Measurements from ENCODE around the gene PEX10. TPM values are rescaled to one million over a fixed set of nuclear protein-coding genes. Genes with fewer than 3 reads are reported as not detected.
A peak's percentile ranks its signal among the peaks of the same experiment; 100 is the strongest.

PEX10 gene
- total RNA-seq, 1 donor from 2014 or later = 18.1 TPM

DNA sequence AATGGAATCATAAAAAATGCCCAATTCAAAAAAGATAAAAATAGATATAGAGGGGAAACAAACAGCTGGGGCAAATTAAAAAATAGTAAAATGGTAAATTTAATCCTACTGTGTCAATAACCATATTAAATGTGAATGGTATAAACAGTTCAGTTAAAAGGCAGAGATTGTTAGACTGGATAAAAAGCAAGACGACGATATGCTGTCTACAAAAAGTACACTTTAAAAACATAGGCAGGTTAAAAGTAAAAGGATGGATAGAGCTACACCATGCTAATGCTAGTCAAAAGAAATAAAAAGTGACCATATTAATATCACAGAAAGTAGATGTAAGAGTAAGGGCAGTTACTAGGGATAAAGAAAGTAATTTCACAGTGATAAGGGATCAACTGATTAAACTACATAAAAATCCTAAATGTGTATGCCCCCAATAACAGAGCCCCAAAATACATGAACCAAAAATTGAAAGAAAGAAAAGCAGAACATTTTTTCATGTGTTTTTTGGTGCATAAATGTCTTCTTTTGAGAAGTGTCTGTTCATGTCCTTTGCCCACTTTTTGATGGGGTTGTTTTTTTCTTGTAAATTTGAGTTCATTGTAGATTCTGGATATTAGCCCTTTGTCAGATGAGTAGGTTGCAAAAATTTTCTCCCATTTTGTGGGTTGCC is 48.4 kb downstream of the PEX10 start:
- DNase-seq (ENCODE audit: low spot score) = no peak
- intact Hi-C loops (cut with DNase I) = no loop called here

DNA sequence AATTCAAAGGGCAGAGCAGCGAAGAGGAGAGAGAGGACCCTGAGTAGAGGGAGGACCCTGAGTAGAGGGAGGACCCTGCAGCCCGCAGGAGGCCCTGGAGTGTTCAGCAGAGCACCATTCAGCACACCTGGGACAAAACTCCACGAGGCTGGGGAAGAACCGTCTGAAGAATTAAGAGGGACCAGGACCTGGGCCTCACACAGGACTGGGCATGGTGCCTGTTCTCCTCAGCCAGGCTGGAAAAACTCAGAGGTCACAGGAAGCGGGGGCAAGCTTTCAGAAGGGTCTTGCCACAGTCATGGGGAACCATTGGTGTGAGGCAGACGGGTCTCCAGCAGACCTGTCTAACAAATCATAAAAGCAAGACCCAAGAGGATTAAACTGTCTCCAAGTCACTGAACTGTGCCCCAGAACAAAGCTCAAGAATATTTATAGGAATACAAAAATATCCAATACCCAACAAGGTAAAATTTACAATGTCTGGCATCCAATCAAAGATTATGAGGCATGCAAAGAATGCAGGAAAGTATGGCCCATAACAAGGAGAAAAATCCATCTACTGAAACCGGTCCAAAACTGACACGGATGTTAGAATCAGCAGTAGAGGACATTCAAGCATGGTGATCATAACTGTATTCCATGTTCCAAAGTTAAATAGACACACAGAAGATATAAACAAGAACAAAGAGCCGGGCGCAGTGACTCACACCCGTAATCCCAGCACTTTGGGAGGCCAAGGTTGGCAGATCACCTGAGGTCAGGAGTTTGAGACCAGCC is 51.6 kb downstream of the PEX10 start:
- peak; percentile 17 for DNase-seq (ENCODE audit: low spot score)
- intact Hi-C loops (cut with DNase I) = no loop called here

DNA sequence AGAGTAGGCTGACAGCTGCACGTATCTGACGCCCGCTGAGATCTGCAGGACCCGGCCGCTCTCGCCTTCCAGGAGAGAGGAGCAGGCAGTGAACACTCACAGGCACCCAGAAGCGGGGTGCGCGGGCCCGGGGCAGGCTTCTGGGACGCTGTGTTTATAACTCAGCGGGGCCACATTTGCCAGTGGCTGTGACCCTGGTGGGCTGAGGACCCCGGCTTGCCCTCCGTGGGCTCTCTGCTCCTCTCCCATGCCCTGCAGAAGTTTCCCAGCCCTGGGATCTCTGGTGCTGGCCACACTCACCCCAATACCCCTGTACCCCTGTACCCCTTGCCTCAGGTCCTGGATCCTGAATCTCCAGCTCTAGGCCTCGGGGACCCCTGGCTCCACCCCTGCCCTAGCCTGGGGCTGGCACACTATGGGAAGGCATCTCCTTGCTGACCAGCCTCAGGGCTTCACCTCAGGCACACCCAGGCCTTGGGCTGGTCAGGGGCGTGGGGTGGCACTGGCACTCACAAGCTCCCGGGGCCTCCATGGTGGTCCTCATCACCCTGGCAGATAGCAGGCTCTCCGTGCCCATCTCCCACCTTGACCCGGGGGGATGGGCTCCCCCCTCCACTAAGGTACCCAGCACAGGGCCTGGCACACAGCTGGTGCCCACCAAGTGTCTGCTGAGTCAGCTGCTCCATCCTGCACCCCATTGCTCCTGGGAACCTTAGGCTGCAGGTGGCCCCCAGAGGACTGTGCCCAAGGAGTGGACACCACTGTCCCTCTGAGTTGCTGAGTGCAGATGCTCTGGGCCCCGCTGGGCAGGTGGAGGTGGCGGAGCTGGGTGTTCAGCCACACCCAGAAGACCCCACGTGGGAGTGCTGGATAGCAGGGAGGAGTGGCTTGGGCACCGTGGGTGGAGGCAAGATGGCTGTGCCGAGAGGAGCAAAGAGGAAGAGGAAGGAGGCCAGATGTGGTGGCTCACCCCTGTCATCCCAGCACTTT is 53.4 kb downstream of the PEX10 start:
- DNase-seq (ENCODE audit: low spot score) = peak; percentile 59
- intact Hi-C loops (cut with DNase I) = no loop called here

DNA sequence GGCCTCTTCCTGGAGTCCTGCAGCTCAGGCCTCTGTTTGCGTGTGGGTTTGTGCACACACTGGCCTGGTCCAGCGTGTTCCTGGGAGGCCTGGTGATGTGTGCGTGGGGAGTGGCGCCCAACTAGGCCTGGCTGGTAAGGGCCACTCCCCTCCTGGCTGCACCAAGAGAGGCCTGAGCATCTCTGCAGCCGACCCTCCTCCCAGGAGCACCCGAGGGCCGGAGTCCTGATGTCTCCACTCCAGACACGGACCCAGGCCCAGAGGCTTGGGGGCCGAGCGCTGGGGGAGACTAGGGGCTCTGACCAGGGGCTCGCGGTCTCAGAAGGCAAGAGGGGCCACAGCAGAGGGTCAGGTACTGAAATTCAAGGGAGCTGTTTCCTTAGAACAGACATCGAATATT is 54.3 kb downstream of the PEX10 start:
- intact Hi-C loops (cut with DNase I) = no loop called here
- peak; percentile 57 for DNase-seq (ENCODE audit: low spot score)

DNA sequence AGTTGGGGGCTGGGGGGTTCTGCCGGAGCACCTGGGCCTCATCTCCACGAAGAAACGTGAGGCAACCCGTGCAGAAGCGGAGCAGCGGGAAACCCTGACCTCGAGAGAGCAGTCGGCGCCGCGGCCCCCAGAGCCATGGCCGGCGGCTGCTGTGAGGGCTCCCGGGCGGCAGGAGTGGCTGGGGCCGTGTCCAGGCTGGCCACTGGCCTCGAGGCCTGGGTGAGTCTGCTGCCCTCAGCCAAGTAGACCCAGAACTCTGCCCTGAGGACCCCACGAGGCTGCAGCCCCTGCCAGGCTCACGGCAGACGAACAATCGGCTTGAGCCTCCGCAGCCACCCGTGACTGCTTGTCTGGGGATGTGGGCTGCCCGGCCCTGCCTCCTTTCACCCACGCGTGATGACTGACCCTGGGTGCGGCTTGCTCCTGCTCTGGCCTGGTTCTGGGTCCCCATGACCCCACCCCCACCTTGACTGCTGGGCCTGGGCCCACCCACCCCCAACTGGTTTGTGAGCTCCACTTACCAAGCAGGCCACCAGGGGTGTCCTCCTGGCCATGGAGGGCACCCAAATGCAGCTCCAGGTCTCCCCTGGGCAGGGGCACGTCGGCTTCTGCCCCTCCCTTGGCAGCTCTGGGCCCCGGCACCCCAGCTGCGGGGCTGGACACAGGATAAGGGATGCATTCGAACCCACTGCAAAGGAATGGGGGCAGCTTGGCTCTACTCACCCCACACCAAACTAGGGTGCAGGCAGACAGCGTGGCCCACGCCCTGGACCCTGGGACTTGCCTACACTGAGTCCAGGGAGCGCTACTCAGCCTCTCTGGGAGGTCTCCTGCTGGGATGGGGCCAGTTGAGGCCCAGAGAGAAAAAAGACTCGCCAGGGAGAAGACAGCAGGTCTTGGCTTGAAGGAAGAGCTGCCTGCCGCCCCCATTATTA is 55.2 kb downstream of the PEX10 start:
- intact Hi-C loops (cut with DNase I) = no loop called here
- peak; percentile 57 for DNase-seq (ENCODE audit: low spot score)

DNA sequence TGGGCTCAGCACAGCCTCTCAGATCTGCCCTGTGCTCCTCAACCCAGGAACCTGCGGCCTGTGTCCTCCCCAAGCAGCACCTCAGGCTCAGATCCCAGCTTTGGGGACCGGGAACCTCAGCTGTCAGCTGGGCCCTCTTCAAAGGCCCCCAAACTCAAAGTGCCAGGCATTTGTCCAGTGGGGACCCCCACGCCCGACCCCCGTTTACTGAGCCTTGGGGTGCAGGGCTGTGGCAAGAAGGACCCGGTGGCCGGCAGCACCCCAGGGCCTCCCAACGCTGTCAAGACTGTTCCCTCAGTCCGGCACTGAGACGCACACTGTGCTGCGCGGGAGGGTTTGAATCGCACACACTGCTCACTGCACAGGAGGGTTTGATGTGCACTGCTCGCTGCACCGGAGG is 56.0 kb downstream of the PEX10 start:
- DNase-seq (ENCODE audit: low spot score) = no peak
- intact Hi-C loops (cut with DNase I) = no loop called here

DNA sequence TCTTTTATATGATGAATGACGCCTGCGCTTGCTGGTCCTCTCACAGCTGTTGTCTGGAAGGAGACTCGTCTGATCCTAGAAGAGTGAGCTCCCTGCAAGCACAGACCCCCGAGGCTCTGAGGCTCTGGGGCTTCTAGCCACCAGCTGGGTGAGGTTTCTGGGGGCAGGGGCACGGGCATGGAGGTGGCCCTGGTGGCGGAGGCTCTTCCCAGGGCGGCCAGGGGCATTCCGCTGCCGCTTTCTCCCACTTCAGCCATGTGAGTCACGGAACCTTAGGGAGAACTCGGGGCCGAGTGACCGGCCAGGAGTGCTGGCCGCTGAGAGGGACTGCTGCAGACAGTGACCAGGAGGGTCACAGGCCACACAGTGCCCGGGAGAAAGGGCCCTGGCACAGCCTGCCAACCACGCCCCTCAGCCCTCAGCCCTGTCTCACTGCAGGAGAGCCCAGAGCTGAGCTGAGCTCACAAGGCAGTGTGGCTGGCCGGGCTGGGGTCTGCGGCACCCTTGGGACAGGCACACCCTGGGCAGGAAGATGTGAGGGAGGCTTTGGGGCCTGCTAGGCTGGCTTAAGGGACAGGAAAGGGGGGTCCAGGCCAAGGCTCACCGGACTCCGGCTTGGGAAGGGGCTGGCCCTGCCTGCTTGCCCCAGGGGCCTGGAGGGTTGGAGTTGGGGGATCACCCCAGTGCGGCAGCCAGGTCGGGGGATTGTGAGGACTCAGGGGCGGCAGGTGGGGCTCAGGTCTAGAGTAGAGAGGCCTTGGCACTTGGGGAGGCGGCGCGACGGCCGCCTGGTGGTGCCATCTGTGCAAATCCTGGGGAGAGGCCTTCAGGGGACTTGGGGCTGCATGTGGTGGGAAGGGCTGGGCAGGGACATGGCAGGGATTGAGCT is 56.7 kb downstream of the PEX10 start:
- DNase-seq (ENCODE audit: low spot score) = no peak
- intact Hi-C loops (cut with DNase I) = no loop called here

DNA sequence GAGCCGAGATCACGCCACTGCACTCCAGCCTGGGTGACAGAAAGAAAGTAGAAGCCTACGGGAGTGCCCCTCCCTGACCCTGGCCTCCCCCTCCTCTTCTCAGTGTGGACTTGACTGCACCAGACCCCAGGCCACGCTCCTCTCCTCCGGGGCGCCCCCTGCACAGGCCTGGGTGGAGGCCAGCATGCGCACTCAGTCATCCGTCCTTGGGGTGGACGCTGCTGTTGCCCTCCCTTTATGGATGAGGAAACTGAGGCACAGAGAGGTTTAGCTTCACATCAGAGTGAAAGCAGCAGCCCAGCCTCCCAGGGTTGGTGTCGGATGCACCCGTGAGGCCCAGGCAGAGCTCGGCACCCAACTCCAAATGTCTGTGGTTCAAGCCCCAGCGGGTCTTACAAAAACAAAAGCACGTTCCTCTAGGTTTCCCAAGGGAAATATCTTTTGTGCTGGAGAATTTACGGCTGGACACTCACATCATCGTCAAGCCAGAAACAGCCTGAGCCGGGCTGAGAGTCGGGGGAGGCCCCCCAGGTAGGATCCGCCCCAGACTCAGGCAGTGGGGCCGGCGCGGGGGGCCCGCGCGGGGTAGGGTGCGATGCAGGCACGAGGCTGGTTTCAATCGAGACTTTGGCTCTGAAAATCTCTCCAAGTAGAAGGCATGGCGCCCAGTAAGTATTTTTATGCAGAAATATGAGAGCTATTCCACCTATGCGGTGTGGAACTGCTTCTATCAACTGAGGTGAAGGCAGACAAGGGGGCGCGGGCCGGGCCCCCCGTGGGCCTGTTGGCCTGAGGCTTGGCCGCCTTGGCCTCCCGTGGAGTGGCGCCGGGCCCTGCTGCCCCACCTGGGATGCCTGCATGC is 57.6 kb downstream of the PEX10 start:
- DNase-seq (ENCODE audit: low spot score) = no peak
- intact Hi-C loops (cut with DNase I) = no loop called here

Other genes starting within 250 kb of the PEX10 start
- 40.5 TPM for gene FAAP20, start 217.8 kb downstream of the PEX10 start, total RNA-seq
- 39.9 TPM for gene SKI, start 184.2 kb downstream of the PEX10 start, total RNA-seq
- 3.6 TPM for gene MORN1, start 21.0 kb downstream of the PEX10 start, total RNA-seq
- 81.9 TPM for gene RER1, start 20.7 kb downstream of the PEX10 start, total RNA-seq
- 0.11 TPM for gene PLCH2, start 63.7 kb upstream of the PEX10 start, total RNA-seq
- 37.1 TPM for gene PANK4, start 114.0 kb upstream of the PEX10 start, total RNA-seq
- 2.0 TPM for gene HES5, start 117.7 kb upstream of the PEX10 start, total RNA-seq
- gene TNFRSF14, start 143.8 kb upstream of the PEX10 start, total RNA-seq = 13.8 TPM
- 3.4 TPM for gene PRXL2B, start 174.2 kb upstream of the PEX10 start, total RNA-seq
- not detected for gene MMEL1, start 220.5 kb upstream of the PEX10 start, total RNA-seq

All from cardiac septum (tissue), 1 donor.